GM19328 (cell line): ENCODE data around the gene KCNJ1.

ENCODE experiments used
- ATAC-seq: cut with Tn5 transposase; IDR thresholded peaks from one replicate; pipeline ENCODE4 v1.9.1; 2021; ENCODE audit warnings: mild to moderate bottlenecking, moderate library complexity; ENCODE audit not compliant: unreplicated experiment

Gene KCNJ1

DNA sequence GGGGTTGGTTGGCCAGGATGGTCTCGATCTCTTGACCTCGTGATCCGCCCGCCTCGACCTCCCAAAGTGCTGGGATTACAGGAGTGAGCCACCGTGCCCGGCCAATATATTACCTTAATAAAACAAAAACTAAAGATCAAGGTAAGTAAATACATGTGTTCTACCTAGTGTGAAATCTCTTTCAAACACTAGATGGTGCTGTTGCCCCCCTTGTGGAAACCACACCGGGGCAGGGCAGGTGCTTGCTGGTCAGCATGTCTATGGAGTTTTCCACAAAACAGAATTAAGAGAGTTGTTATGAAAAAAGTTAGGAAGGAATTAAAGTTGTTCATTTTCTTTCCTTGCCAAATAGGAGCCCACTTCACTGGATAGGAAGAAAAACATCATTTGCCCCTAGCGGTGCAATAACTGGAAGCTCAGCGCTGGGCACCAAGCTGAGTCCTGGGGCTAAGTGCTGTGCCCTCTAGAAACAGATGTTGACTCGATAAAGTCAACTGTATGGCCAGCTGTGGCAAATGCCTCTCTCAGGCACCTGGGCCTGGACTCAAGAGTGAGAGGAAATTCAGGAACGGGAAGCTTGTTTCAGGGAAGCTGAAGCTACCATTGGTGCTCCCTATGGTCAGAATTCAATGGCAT lies 17.7 kb upstream of the KCNJ1 start:
- ATAC-seq: peak; percentile 66

GRCh38 chr11:128884054-128884453 lies 17.0 kb upstream of the KCNJ1 start:
- ATAC-seq: no peak

GRCh38 chr11:128882451-128882850 lies 15.4 kb upstream of the KCNJ1 start:
- no peak for ATAC-seq

DNA sequence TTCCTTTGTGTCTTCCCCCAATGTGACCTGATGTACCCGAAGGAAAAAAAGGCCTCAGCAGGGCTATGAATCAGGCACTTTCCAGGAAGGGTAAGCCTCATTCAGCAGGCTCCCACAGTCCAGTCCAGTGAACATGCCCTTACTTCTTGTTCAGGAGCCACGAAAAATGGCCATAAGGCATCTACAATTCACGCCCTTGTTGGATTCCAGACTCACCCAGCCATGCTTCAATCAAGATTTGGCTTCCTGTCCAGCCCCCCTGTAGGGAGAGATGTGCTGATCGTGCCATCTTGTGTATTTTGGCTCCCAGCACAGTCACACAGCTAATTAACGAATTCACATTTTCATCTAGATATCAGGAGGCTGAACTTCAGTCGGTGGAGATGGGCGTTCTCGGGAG lies 14.1 kb upstream of the KCNJ1 start:
- no peak for ATAC-seq

DNA sequence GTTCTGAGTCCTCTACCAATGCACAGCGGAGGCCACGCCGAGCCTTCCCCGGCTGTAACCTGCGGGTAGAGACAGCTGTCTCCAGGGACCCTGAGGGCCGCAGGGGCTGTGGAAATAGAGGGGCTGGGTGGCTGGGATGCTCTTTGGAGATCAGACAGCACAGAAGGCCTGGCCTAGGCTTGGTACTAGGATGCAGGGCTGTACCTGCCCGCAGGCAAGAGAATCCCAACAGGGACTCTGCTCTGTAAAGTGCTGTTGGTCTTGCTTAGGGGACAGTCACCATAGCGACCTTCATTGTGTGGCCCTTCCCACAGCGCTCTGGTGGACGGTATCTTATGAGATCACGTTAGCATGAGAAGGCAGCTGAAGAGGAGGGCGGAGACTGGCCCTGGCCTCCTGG lies 12.7 kb upstream of the KCNJ1 start:
- no peak for ATAC-seq

DNA sequence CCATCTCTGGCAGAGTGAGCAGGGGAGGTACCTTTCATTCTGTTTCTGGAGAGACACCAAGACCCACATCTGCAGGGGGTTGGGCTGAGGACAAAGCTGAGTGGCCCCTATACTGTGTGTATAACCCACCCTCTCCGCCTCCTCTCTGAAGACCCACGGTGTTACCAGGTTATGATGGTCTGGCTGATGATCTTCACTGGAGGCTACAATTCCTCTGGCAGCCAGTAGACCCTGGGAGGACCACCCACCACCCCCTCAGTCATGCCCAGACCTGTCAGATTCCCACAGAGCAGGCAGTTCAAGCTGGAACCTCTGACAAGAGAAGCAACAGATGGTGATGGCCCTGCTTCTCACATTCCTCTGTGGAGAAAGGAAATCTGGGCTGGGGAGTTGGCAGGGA lies 11.4 kb upstream of the KCNJ1 start:
- no peak for ATAC-seq

DNA sequence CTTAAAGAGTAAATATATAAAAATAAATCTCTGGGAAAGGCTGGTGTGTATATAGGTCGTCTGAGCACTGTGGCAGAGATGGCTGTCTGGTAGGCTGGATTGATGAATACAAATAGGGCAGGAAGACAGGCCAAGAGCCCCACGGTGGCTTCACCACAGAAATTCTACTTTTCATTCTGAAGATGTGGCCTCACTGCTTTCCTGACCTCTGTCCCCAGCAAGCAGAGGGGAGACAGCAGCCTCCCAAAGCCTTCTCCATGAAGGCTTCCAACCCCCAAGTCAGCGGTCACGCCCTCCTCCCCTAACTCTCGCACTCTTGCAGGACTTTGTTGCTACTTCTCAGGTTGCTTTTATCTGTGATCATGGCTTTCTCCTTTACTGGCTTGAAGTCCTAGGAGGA lies 10.6 kb upstream of the KCNJ1 start:
- no peak for ATAC-seq

GRCh38 chr11:128876133-128876650 lies 9.1 kb upstream of the KCNJ1 start:
- ATAC-seq: no peak

DNA sequence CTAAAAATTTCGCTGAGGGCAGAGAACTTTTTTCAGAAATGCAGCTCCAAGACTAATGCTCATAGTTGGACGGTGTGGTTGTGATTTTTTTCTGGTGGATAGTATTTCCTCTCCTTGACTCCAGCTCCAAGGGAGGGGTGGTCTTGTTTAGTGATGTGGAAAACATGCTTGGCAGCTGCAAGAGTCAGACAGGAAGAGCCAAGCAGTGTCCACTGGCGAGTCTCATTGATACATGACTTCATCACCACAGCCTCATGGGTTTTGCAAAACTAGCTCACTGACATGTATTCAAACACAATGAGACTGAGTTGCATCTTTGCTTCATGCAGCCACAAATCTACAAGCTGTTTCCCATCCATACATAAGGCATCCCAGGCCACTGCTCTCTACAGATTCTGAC lies 7.3 kb upstream of the KCNJ1 start:
- ATAC-seq: no peak

GRCh38 chr11:128872594-128872993 lies 5.5 kb upstream of the KCNJ1 start:
- ATAC-seq: no peak

DNA sequence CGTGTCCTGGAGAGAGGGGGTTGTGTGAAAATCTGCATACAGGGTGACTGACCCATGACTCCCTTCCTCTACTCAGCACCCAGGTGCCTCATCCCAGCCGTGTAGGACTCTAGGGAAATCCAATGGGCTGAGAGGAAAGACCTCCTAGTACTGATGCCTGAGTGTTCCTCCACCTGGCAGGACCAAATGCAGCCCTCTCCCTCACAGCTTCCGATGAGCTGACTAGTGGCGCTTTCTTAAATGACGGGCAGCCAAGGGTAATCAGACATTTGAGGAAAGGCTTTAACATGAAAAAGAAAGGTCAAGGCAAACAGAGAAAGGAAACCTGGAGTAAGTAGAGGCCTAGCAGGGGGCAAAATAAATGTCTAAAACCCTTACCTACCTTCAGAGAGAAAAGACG lies 5.0 kb upstream of the KCNJ1 start:
- ATAC-seq: no peak

GRCh38 chr11:128871168-128871610 lies 4.1 kb upstream of the KCNJ1 start:
- no peak for ATAC-seq

DNA sequence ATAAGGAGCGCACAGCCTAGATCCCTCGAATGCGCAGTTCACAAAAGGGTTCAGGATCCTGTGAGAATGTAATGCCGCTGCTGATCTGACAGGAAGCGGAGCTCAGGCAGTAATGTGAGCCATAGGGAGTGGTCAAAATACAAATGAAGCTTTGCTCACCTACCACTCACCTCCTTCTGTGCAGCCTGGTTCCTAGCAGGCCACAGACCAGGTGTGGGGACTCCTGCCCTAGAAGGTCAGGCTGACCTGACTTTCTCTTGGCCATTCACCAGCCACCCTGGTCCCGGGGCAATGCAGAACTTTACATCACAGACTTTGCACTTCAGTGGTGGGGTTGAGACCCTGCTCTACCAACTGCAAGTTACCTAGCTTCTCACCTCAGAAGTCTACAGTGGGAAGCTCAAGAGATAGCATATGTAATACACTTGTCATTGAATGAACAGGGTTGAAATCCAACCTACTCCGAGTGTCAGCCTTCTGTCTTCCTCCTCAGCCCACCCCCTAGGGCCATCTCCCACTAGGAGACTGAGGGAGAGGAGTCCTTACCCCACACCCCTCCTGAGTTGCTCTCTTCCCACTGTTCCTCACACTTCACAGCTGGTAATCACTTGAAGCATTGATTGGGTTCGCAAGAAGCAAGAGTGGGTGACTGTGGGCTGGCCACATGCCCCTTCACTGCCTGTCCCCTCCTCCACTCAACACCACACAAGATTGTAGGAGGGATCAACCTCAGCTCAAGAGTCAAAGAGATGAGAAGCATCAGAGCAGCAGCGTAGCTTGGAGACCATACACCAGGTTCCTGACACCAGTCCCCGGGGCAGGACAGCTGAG lies 2.0 kb upstream of the KCNJ1 start:
- ATAC-seq: no peak

- ATAC-seq: no peak
These were observed 1.6 kb downstream of the KCNJ1 start for GRCh38 chr11:128865490-128865889.

- no peak for ATAC-seq
These were observed 4.0 kb downstream of the KCNJ1 start for GRCh38 chr11:128862908-128863660.

DNA sequence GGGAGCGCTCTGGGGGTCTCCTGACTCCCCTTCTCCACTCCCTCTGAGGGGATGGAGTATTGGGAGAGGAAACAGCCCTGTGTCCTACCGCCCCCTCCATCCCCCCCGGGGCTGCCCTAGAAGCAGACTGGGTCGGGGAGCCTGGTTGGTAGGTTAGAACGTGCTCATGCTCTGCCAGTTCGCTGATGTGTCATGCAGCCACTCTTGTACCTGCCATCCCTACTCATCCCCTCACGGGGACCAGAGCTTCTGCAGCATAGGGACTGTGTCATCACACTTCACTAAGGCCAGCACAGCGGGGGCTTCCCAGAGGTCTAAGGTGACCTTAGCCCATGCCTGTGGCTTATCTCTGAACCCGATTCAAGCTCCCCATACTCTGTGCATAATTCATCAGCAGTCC lies 4.7 kb downstream of the KCNJ1 start:
- no peak for ATAC-seq

DNA sequence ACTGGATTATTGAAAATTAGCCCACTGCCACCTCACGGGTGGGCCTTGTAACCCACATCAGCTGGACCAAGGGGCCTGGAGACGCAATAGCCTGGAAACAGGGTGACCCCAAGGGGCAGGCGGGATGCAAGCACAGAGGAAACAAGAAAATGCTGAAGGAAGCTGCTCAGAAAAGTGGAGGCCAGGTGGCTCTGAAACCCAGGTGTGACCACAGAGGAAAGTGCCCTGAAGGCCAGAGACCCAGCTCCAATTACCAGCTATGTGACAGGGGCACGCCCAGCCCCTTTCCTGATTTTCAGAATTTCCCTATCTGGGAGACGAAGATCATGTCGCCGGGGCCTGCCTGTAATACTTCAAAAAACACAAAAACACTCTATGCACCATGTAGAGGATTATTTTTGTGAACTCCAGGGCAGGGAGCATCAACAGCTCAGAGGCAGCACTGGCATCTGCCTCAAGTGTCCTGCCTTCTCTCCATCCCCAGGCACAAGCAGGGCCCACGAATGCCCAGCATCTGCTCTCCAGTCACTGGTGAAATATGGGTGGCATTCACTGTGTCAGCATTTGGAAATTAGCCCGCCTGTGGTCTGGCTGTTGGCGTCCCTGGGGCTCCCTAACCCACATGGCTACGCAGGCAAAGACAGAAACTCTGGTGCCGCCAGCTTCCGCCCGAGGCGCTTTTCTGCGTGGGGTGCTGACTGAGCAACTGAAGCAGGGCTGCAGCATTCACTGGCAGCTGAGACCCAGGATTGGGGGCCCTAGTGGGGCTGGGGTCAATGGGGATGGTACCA lies 6.3 kb downstream of the KCNJ1 start:
- no peak for ATAC-seq

DNA sequence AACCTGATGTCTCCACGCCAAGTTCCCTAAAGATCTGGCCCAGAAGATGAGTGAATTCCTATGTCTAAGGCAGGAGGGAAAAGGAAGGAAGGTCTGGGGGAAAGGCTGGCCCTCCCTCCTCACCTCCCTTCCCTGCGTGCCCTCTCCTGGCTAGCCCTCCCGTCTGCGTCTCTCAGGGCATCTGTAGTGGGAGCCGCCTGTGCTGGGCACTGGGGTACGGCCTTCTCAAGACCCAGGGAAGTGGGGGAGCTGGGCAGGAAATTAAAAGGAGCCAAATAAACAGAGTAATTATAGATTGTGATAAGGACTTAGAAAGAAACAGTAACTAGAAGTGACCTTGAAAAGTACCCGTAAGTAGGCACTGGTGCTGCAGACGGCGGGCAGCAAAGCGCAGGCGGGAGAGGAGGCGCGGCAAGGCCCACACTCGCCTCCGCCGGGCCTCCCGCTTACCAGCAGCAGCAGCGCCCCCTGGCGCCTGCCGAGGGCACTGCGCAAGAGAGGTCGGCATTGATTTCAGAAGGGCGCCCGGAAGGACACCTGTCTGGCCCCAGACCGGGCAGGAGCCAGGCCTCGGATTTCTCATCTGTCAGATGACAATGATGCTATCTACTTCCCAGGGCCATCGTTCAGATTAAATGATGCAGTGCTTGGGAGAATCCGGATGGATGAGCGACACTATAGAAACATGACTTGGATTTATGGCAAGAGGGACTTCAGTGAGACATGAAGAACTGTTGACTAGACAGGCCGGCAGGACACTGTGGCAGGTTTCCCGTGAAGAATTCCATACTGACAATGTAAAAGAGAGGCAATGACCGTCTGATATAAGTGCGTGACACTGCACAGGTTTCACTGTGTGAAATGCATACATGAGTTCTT lies 7.3 kb downstream of the KCNJ1 start:
- ATAC-seq: peak; percentile 64

GRCh38 chr11:128857341-128857740 lies 9.8 kb downstream of the KCNJ1 start:
- ATAC-seq: no peak

- no peak for ATAC-seq
These were observed 10.9 kb downstream of the KCNJ1 start for GRCh38 chr11:128856241-128856640.
